Sigmoid colon (tissue), 4 donors: Measurements from ENCODE around the gene ALPI.

Source experiments
- EP300 ChIP-seq, 4 donors: sonication (generic); formaldehyde crosslinking; IDR thresholded peaks; one replicate each; pipeline ENCODE4 v1.6.1; 2017; ENCODE audit warnings: antibody characterized with exemption in 4 of 4
- POLR2A ChIP-seq, 2 donors: fragments of 450-650 bp; IDR thresholded peaks; one replicate each; pipeline ENCODE4 v1.6.1; 2016; ENCODE audit warnings: antibody characterized with exemption in 2 of 2, mild to moderate bottlenecking in 2 of 2, moderate library complexity in 2 of 2

DNA sequence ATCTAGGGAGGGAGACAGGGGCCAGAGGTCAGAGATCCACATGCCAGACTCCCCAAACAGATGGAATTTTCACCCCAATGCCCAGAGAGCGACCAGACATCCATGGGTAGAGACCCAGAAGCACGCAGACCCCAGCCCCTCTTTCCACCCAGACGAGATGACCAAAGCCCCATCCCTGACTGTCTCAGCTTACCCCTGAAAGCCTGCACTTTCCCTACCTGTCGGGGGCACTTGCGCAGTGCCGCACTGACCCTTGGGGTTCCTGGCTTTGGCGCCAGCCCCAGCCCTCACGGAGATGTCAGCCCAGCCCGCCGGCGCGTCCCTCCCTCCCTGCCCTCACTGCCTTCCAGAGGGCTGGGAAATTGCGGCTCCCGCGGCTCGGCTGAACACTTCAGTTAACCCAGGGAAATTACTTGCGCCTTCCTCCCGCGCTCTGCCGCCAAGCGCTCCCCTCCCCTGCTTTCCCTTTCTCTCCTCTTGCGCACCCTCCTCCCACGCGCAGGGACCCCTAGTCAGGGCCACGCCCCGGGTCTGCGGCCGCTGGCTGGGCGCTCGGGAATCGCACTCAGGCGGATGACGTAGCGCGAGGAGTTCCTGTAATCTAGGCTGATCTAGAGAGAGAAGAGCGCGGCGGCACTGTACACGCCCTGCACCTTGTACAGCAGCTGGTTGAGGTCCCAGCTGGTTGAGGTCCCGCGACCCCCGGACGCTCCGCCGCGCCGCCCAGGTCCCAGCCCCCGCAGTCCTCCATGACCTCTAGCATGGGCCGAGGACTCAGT, 37.3 kb upstream of the ALPI start:
- TF ChIP-seq POLR2A (IDR thresholded peaks at IDR 0.05), result no peak
- no peak for TF ChIP-seq EP300 (IDR thresholded peaks at IDR 0.05)
